Prostate gland (tissue), 2 donors: ENCODE measurements around the gene GPR151. TPM values are rescaled to one million over a fixed set of nuclear protein-coding genes. Genes with fewer than 3 reads are reported as not detected.
"Not testable (repeated sequence)": the region's sequence is repeated elsewhere in the genome, so short reads cannot be mapped to it uniquely, and the experiment has no call there.

Experiments used
- DNase-seq: peaks from one replicate; pipeline ENCODE4 v3.0.0-alpha.2; 2019; ENCODE audit warnings: low spot score
- H3K27ac ChIP-seq, 2 donors: fragments of 200-600 bp; sonication (generic); 2 replicates each; pipeline ENCODE4 v1.5.1; 2017 to 2019
- H3K27me3 ChIP-seq: fragments of 200-600 bp; sonication (generic); replicated peaks from 2 replicates; pipeline ENCODE4 v1.5.1; 2019; ENCODE audit not compliant: insufficient read depth
- H3K36me3 ChIP-seq, 2 donors: fragments of 200-600 bp; sonication (generic); 1 replicate in 1 of 2; 2 replicates in 1 of 2; pipeline versions ENCODE4 v1.5.1 to v1.8.1; 2017 to 2019
- H3K4me1 ChIP-seq: fragments of 200-600 bp; sonication (generic); replicated peaks from 2 replicates; pipeline ENCODE4 v1.5.1; 2019
- H3K4me3 ChIP-seq, 2 donors: fragments of 200-600 bp; sonication (generic); 2 replicates each; pipeline ENCODE4 v1.5.1; 2017 to 2019
- H3K9me3 ChIP-seq: fragments of 200-600 bp; sonication (generic); 2 replicates; pipeline ENCODE4 v1.5.1; 2017
- CTCF ChIP-seq, 4 experiments: fragments of 200-600 bp in 2 of 4; fragments of 450-650 bp in 2 of 4; sonication (generic) in 2 of 4; IDR thresholded peaks; 1 replicate in 3 of 4; 2 replicates in 1 of 4; pipeline ENCODE4 v1.5.1; 2016 to 2019; ENCODE audit warnings: antibody characterized with exemption in 4 of 4, mild to moderate bottlenecking in 2 of 4, moderate library complexity in 2 of 4
- POLR2A ChIP-seq: fragments of 450-650 bp; IDR thresholded peaks from one replicate; pipeline ENCODE4 v1.6.1; 2016; ENCODE audit warnings: antibody characterized with exemption, mild to moderate bottlenecking
- POLR2AphosphoS5 ChIP-seq: sonication (generic); formaldehyde crosslinking; IDR thresholded peaks from one replicate; pipeline ENCODE4 v1.6.1; 2017; ENCODE audit warnings: antibody characterized with exemption
- WGBS: methylation state at CpG from one replicate; pipeline ENCODE4 v1.1.5; 2018; 5-methylcytosine and 5-hydroxymethylcytosine counted together
- intact Hi-C: fragments of 100-400 bp; cut with DNase I; formaldehyde crosslinking; loops from one replicate; pipeline ENCODE4 v1.14.2; 2022
- total RNA-seq, 2 donors: library from RNA; depleted of rRNA; stranded (reverse); fragments of >200 nt; gene quantifications; one replicate each; pipeline ENCODE4 v1.1.0, GENCODE V29; 2016

Gene GPR151
- total RNA-seq, 2 donors from 2014 or later: not detected

- H3K9me3 ChIP-seq: no peaks in the 10 kb centered on the region
- no peaks in the 10 kb centered on the region for H3K36me3 ChIP-seq
- H3K4me1 ChIP-seq: no peaks in the 10 kb centered on the region
- WGBS: 55% methylated on average over 3 of the region's 3 CpGs
- TF ChIP-seq POLR2A: no peak
- TF ChIP-seq CTCF (IDR thresholded peaks at IDR 0.05): no peak
- TF ChIP-seq POLR2AphosphoS5: no peak
- no peaks in the 10 kb centered on the region for H3K27me3 ChIP-seq
- H3K27ac ChIP-seq: no peak overlapping the region
- DNase-seq: no peak
- no peak overlapping the region for H3K4me3 ChIP-seq
- intact Hi-C loops: no loop called here
Measured at GRCh38 chr5:146560205-146560812, 44.3 kb upstream of the GPR151 start.

- DNase-seq, intact Hi-C loops, H3K27me3 ChIP-seq, H3K4me1 ChIP-seq, H3K9me3 ChIP-seq, H3K27ac ChIP-seq, H3K36me3 ChIP-seq, H3K4me3 ChIP-seq: not testable (repeated sequence)
- WGBS: 83% methylated on average over 4 of the region's 4 CpGs
Measured at GRCh38 chr5:146556884-146557283, 40.9 kb upstream of the GPR151 start.

GRCh38 chr5:146553446-146553845 is 37.5 kb upstream of the GPR151 start:
- H3K4me1 ChIP-seq: no peaks in the 10 kb centered on the region
- intact Hi-C loops: no loop called here
- H3K27ac ChIP-seq: no peak overlapping the region
- H3K4me3 ChIP-seq: no peak overlapping the region
- H3K9me3 ChIP-seq: no peaks in the 10 kb centered on the region
- 29% methylated on average over 3 of the region's 3 CpGs for WGBS
- no peak for TF ChIP-seq POLR2A
- no peak for TF ChIP-seq CTCF (IDR thresholded peaks at IDR 0.05)
- no peak for TF ChIP-seq POLR2AphosphoS5
- DNase-seq: no peak
- H3K36me3 ChIP-seq: no peaks in the 10 kb centered on the region
- no peaks in the 10 kb centered on the region for H3K27me3 ChIP-seq

GRCh38 chr5:146549615-146550014 is 33.6 kb upstream of the GPR151 start:
- Histone ChIP-seq H3K27ac (no peak overlapping the region), H3K9me3 (no peaks in the 10 kb centered on the region), H3K36me3 (no peaks in the 10 kb centered on the region), H3K4me3 (no peak overlapping the region), H3K27me3 (no peaks in the 10 kb centered on the region), H3K4me1 (no peaks in the 10 kb centered on the region)
- DNase-seq: no peak
- no peak for TF ChIP-seq CTCF (IDR thresholded peaks at IDR 0.05)
- TF ChIP-seq POLR2AphosphoS5: no peak
- TF ChIP-seq POLR2A: no peak
- intact Hi-C loops: no loop called here

GRCh38 chr5:146548781-146549449 is 32.9 kb upstream of the GPR151 start:
- TF ChIP-seq POLR2AphosphoS5 (no peak), POLR2A (no peak), CTCF (IDR thresholded peaks at IDR 0.05) (no peak)
- no peak for DNase-seq
- no peak overlapping the region for H3K4me3 ChIP-seq
- no peaks in the 10 kb centered on the region for H3K9me3 ChIP-seq
- H3K27ac ChIP-seq: no peak overlapping the region
- H3K4me1 ChIP-seq: no peaks in the 10 kb centered on the region
- H3K27me3 ChIP-seq: no peaks in the 10 kb centered on the region
- intact Hi-C loops: no loop called here
- H3K36me3 ChIP-seq: no peaks in the 10 kb centered on the region
- 59% methylated on average over 2 of the region's 2 CpGs for WGBS
